Smooth muscle cell of the umbilical artery (primary cell): ENCODE results near the gene KCTD3. TPM values are rescaled to one million over a fixed set of nuclear protein-coding genes. Genes with fewer than 3 reads are reported as not detected.

ENCODE experiments used
- total RNA-seq: library from RNA; depleted of rRNA; stranded (reverse); fragments of >200 nt; gene quantifications from 2 replicates; pipeline ENCODE4 v1.2.3, GENCODE V29; 2014

The KCTD3 gene
- 30.0 and 56.2 TPM in 2 replicates for total RNA-seq

DNA sequence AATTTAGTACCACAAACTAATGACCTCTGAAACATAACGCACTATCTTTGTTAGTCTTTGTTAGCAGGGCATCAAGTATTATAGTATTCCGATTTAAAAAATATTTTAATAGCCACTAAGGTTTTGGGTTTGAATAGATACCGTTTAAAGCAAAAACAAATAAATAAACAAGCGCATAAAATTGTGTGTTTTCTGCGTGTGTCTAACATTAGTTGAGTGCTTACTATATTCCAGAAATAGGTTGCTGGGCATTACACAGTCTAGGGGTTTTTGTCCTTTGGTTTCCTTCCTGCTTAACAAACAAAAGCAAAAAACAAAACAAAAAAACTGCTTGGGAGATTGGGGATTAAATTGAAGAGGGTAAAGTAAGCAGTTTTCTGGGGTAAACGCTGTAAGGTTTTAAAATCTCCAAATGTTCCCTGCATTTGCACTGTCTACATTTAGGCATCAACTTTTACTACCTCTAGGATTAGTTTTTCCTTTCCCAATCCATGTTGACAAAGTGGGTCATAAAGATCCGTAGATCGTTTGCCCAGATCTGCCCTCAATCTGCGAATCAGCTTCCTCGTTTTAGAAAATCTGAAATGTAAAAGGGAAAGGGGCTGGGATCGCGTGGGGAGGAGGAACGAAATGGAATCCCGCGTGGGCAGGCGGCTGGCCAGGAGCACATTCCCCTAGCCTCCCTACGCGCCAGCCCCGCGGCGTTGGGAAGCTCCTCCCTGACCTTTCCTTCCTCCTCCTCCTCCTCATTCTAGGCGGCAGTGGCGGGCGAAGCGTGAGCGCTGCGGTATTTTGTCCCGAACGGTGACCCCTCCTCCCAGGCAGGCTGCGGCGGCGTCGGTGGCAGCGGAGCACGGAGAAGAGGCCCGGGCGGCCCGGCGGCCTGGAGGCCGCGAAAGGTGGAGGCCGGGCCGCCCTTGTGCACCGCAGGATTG lies at the start of gene KCTD3:
Gene KCTD3, plus strand, starts transcription at position 749 of the 935 bp plus-strand sequence. CDS start 382 bp downstream, outside the sequence.

